Measurements from ENCODE around the gene SLFN13.
A peak's percentile ranks its signal among the peaks of the same experiment; 100 is the strongest.
"Not testable (repeated sequence)": the region's sequence is repeated elsewhere in the genome, so short reads cannot be mapped to it uniquely, and the experiment has no call there.

SLFN13 gene

GRCh38 chr17:35432176-35433074, 16.1 kb downstream of the SLFN13 start, which contains the start of gene SLFN12:
Gene SLFN12 (minus strand): TSS chr17:35432500. CDS start chr17:35423028, 9,472 bp downstream.
- DNase-seq (ENCODE audit: low read depth), result peak; percentile 96

GRCh38 chr17:35429702-35430101, 18.9 kb downstream of the SLFN13 start:
- DNase-seq (ENCODE audit: low read depth), result no peak

- no peak for DNase-seq (ENCODE audit: low read depth)
Measured at GRCh38 chr17:35428229-35428628, 20.3 kb downstream of the SLFN13 start.

- DNase-seq (ENCODE audit: low read depth), result peak; percentile 46
Measured at GRCh38 chr17:35423761-35424160, 24.8 kb downstream of the SLFN13 start.

GRCh38 chr17:35421069-35421468, 27.5 kb downstream of the SLFN13 start:
- DNase-seq (ENCODE audit: low read depth), result not testable (repeated sequence)

- DNase-seq (ENCODE audit: low read depth), result no peak
Measured at GRCh38 chr17:35416659-35417058, 31.9 kb downstream of the SLFN13 start.

GRCh38 chr17:35414707-35415106, 33.9 kb downstream of the SLFN13 start:
- not testable (repeated sequence) for DNase-seq (ENCODE audit: low read depth)

- no peak for DNase-seq (ENCODE audit: low read depth)
Measured at GRCh38 chr17:35414247-35414646, 34.3 kb downstream of the SLFN13 start.

- no peak for DNase-seq (ENCODE audit: low read depth)
Measured at GRCh38 chr17:35407531-35407930, 41.0 kb downstream of the SLFN13 start.

- DNase-seq (ENCODE audit: low read depth), result no peak
Measured at GRCh38 chr17:35406568-35406967, 42.0 kb downstream of the SLFN13 start.

GRCh38 chr17:35404360-35404759, 44.2 kb downstream of the SLFN13 start:
- DNase-seq (ENCODE audit: low read depth), result peak; percentile 9

GRCh38 chr17:35393783-35394182, 54.8 kb downstream of the SLFN13 start:
- DNase-seq (ENCODE audit: low read depth), result not testable (repeated sequence)

GRCh38 chr17:35390663-35391062, 57.9 kb downstream of the SLFN13 start:
- DNase-seq (ENCODE audit: low read depth), result no peak

GRCh38 chr17:35390156-35390555, 58.4 kb downstream of the SLFN13 start:
- no peak for DNase-seq (ENCODE audit: low read depth)

- DNase-seq (ENCODE audit: low read depth), result no peak
Measured at GRCh38 chr17:35387496-35387895, 61.1 kb downstream of the SLFN13 start.

Data from ELR (cell line).